GM19043 (cell line): Measurements from ENCODE around the gene GADD45GIP1.

ENCODE experiments used
- ATAC-seq: cut with Tn5 transposase; IDR thresholded peaks from one replicate; pipeline ENCODE4 v1.9.1; 2021; ENCODE audit warnings: low read depth; ENCODE audit not compliant: unreplicated experiment

GADD45GIP1 gene

DNA sequence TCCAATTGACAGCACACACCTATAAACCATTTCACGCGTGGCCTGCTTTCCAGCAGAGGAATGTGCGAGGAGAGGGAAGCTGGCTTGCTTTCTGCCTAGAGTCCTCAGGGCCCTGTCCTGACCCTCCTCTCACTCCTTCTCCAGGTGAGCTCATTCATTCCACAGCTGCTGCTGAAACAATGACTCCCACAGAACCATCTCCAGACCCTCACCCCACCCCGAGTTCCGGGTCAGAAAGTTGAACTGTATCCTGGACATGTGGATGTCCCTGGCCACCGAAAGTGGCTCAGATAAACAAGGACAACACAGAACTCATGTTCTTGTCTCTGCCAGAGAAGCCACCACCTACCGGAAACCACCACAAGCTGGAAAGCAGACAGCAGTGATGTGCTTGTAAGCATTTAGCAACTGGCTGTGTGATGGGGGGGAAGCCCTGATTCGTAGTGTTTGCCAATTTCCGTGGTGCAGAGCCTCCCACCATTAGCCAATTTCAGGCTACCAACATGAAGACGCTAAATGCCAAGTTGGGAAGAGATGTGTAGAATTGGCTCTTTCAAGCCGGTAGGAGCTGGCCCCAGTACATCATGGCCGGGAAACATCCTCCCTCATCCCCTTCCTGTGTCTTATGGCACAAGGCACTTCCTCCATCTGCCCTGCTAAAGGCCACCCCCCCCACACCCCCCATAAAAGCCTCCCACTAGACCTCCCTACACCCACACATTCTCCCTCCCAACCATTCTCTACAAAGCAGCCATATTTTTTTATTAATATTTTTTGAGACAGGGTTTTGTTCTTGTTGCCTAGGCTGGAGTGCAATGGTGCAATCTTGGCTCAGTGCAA lies 43.0 kb downstream of the GADD45GIP1 start:
- no peak for ATAC-seq

DNA sequence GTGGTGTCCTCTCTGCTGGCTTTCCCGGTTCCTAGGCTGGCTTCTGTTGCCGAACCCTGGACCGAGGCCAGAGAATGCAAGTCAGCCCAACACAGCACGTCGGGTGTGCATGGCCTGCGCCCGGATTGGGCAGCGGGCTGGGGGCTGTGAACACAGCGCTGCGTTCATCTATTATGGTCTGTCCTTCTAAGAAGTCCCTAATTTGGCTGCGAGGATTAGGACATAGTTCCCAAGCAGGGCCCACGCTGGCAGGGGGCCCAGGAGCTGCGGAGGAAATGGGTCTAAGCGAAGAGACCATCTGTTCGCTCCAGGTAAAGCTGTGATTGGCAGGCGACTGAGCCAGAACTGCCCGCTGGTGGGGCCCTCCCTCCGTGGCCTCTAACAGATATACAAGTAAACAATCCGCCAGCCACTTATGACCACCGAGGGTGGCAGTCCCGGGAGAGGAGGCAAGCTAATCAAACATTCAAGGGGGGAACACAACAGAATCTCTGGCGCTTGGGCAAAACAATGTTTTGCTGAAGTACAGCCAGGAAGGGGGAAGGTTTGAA lies 43.9 kb downstream of the GADD45GIP1 start:
- ATAC-seq: no peak

DNA sequence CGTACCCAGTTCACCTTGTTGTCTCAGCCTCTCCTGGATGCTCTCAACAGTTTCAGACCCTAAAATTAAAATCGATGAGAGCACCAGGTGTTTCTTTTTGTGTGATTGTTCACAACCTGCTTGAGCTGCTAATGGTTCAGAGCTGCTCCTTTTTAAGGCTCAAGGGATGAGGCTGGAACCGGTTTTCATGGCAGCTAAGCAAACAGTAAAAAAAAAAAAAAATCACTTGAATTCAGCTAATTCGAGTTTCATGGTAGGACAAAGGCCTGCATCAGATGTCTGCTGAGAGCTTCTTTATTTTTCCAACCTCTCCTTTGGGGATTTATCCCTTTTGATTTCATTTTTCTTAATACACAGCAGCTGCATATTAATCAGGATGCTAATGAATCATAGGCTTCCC lies 44.5 kb downstream of the GADD45GIP1 start:
- no peak for ATAC-seq

DNA sequence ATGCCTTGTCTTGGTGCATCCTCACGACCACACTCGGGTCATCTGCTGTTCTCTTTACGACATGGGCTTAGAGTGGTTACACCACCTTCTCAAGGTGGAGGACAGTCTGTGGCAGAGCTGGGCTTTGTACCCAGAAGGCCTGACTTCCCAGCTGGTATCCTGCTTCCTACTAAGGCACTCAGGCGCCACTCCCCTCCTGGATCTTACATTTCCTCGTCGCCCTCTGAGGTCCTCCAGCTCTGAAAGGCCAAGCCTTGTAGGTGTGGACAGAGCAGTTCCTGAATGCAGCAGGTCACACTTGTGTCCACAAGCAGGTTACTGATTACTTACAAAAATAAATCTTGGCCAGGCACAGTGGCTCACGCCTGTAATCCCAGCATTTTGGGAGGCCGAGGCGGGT lies 49.9 kb downstream of the GADD45GIP1 start:
- no peak for ATAC-seq
